ENCODE measurements around the gene ODC1. TPM values are rescaled to one million over a fixed set of nuclear protein-coding genes. Genes with fewer than 3 reads are reported as not detected.

ODC1 gene
- total RNA-seq, 4 donors from 2014 or later: 70.1 to 158 (median 94.8) TPM

GRCh38 chr2:10439185-10439879 is 8.8 kb downstream of the ODC1 start:
- no peak overlapping the region for H3K27ac ChIP-seq
- no peaks in the 10 kb centered on the region for H3K9me3 ChIP-seq
- TF ChIP-seq, protein P1, sequence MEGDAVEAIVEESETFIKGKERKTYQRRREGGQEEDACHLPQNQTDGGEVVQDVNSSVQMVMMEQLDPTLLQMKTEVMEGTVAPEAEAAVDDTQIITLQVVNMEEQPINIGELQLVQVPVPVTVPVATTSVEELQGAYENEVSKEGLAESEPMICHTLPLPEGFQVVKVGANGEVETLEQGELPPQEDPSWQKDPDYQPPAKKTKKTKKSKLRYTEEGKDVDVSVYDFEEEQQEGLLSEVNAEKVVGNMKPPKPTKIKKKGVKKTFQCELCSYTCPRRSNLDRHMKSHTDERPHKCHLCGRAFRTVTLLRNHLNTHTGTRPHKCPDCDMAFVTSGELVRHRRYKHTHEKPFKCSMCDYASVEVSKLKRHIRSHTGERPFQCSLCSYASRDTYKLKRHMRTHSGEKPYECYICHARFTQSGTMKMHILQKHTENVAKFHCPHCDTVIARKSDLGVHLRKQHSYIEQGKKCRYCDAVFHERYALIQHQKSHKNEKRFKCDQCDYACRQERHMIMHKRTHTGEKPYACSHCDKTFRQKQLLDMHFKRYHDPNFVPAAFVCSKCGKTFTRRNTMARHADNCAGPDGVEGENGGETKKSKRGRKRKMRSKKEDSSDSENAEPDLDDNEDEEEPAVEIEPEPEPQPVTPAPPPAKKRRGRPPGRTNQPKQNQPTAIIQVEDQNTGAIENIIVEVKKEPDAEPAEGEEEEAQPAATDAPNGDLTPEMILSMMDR (IDR thresholded peaks at IDR 0.05): no peak
- TF ChIP-seq POLR2A (IDR thresholded peaks at IDR 0.05): no peak
- no peak for TF ChIP-seq EP300 (IDR thresholded peaks at IDR 0.05)
- H3K4me1 ChIP-seq: peaks cover 0 to 7% (median 2%) of the 10 kb centered on the region in 4 donors
- peaks cover 8 to 59% (median 18%) of the 10 kb centered on the region in 3 donors for H3K36me3 ChIP-seq
- whole genome bisulfite sequencing, 2 donors: 76 to 77% methylated on average over 11 of the region's 11 CpGs
- no peak overlapping the region for H3K4me3 ChIP-seq
- no peak for DNase-seq (ENCODE audit: low spot score in 2 of 2)
- no peaks in the 10 kb centered on the region for H3K27me3 ChIP-seq

DNA sequence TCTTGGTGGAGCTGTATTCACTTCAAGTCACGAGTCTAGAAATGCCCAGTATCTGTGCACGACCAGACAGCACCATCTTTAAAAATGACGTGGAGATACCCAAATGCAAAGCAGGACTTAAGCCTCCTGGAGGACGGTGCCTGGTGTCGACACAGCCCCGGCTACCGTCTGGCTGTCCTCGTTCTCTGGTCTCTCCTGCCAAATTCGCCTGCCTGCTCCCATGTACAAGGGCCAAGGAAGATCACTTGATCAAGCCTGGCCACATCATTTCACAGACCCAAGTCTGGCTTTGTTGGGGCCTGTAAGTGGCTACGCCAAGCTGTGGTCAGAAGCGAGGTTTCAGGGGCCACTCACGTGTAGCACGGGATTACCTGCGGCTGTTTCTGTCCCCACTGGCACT is 9.4 kb downstream of the ODC1 start:
- no peak overlapping the region for H3K27ac ChIP-seq
- H3K36me3 ChIP-seq: peaks cover 8 to 52% (median 18%) of the 10 kb centered on the region in 3 donors
- no peak overlapping the region for H3K4me3 ChIP-seq
- 82 to 87% methylated on average over 14 of the region's 14 CpGs for WGBS, 2 donors
- peaks cover 0 to 7% (median 2%) of the 10 kb centered on the region in 4 donors for H3K4me1 ChIP-seq
- TF ChIP-seq POLR2A (IDR thresholded peaks at IDR 0.05) (no peak), EP300 (IDR thresholded peaks at IDR 0.05) (no peak)
- TF ChIP-seq, protein P1 (IDR thresholded peaks at IDR 0.05): no peak
- no peak for DNase-seq (ENCODE audit: low spot score in 2 of 2)
- H3K9me3 ChIP-seq: no peaks in the 10 kb centered on the region
- H3K27me3 ChIP-seq: no peaks in the 10 kb centered on the region

DNA sequence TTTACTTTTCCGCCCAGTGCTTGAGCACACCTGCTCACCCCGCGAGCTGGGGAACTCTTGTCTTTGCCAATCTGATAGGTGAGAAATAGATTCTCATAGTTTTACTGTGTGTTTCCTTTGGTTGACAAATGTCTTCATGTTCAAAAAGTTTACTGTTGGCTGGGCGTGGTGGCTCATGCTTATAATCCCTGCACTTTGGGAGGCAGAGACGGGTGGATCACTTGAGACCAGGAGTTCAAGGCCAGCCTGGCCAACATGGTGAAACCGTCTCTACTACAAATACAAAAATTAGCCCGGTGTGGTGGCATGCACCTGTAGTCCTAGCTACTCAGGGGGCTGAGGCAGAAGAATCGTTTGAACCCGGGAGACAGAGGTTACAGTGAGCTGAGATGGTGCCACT is 10.3 kb downstream of the ODC1 start:
- H3K4me1 ChIP-seq: peaks cover 0 to 9% (median 2%) of the 10 kb centered on the region in 4 donors
- TF ChIP-seq POLR2A (IDR thresholded peaks at IDR 0.05): no peak
- no peak for TF ChIP-seq EP300 (IDR thresholded peaks at IDR 0.05)
- TF ChIP-seq, protein P1 (IDR thresholded peaks at IDR 0.05): no peak
- 82 to 87% methylated on average over 9 of the region's 9 CpGs for WGBS, 2 donors

DNA sequence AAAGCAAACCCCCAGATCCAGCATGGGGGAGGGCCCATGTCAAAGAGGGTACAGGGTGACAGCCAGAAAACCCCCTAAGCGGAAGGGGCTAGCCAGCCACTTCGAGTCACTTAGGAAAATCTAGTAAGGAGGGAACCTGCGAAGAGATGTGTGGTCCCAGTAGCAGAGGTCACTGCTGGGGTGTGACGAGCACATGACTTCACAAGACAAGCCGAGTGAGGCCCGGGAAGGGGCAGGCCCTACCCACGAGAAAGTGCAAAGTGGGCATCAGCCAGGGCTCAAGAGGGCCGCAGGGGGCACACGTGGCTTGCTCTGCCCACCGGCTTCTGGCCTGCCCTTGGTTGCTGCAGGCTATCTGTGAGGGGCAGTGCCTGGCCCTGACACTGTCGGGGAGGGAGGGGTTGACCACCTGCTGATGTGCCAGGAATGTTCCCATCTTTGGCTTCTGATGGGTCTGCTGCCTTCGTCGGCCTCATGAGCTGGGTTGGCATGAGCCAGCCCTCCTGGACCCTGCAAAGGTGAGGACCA is 11.5 kb downstream of the ODC1 start:
- WGBS, 2 donors: 78% methylated on average over 13 of the region's 13 CpGs
- no peaks in the 10 kb centered on the region for H3K9me3 ChIP-seq
- peaks cover 0 to 20% (median 7%) of the 10 kb centered on the region in 4 donors for H3K4me1 ChIP-seq
- TF ChIP-seq EP300 (IDR thresholded peaks at IDR 0.05) (no peak), POLR2A (IDR thresholded peaks at IDR 0.05) (no peak)
- TF ChIP-seq, protein P1 (IDR thresholded peaks at IDR 0.05): no peak
- DNase-seq (ENCODE audit: low spot score in 2 of 2): no peak
- no peaks in the 10 kb centered on the region for H3K27me3 ChIP-seq
- peaks cover 5 to 32% (median 11%) of the 10 kb centered on the region in 3 donors for H3K36me3 ChIP-seq
- no peak overlapping the region for H3K27ac ChIP-seq
- H3K4me3 ChIP-seq: no peak overlapping the region

More for the DNA sequence above, 10.3 kb downstream of the ODC1 start:
- H3K27me3 ChIP-seq: no peaks in the 10 kb centered on the region
- no peak for DNase-seq (ENCODE audit: low spot score in 2 of 2)
- no peaks in the 10 kb centered on the region for H3K9me3 ChIP-seq
- peaks cover 5 to 44% (median 18%) of the 10 kb centered on the region in 3 donors for H3K36me3 ChIP-seq
- no peak overlapping the region for H3K4me3 ChIP-seq
- no peak overlapping the region for H3K27ac ChIP-seq

DNA sequence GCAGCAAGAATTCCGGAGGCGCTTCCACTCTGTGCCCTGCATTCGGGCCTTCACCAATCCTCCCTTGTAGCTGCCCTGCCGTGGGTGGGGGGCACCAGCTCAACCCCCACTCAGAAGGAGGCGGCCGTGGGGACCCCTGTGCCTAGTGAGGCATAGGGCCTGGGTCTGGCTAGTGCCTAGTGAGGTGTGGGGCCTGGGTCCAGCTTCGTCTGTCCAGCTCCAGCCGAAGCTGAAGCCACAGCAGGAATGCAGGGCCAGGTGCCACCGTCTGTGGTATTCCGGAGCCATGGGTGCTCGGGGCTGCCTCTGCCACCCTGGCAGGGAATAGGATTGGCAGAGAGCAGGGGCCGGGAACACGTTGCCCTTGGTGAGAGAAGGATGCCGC is 12.3 kb downstream of the ODC1 start:
- TF ChIP-seq POLR2A (IDR thresholded peaks at IDR 0.05) (no peak), EP300 (IDR thresholded peaks at IDR 0.05) (no peak)
- TF ChIP-seq, protein P1 (IDR thresholded peaks at IDR 0.05): no peak
- no peak overlapping the region for H3K27ac ChIP-seq
- H3K4me3 ChIP-seq: no peak overlapping the region
- H3K9me3 ChIP-seq: no peaks in the 10 kb centered on the region
- no peaks in the 10 kb centered on the region for H3K27me3 ChIP-seq
- H3K36me3 ChIP-seq: peaks cover 3 to 24% (median 5%) of the 10 kb centered on the region in 3 donors
- no peak for DNase-seq (ENCODE audit: low spot score in 2 of 2)
- peaks cover 0 to 20% (median 7%) of the 10 kb centered on the region in 4 donors for H3K4me1 ChIP-seq
- WGBS, 2 donors: 79 to 88% methylated on average over 8 to 12 of the region's 14 CpGs

All from tibial nerve (tissue), 4 donors.